Erythroblast (primary cell): ENCODE results near the gene INSYN2B.

Source experiments
- GATA1 ChIP-seq: IDR thresholded peaks from 2 replicates; pipeline ENCODE4 v1.6.1; 2011; ENCODE audit warnings: low read depth, mild to moderate bottlenecking, control low read depth, low read length, moderate library complexity
- POLR2A ChIP-seq: IDR thresholded peaks from 2 replicates; pipeline ENCODE4 v1.6.1; 2011; ENCODE audit warnings: mild to moderate bottlenecking, low read length

GRCh38 chr5:169832304-169832703 is 148.0 kb downstream of the INSYN2B start:
- TF ChIP-seq POLR2A (no peak), GATA1 (no peak)
